Right hindlimb (tissue), 1 donor: ENCODE results near the gene NPFF.

Experiments used
- DNase-seq: peaks from one replicate; pipeline ENCODE4 v3.0.0-alpha.2; 2018

NPFF gene

GRCh38 chr12:53513712-53514410 is 6.6 kb upstream of the NPFF start:
- no peak for DNase-seq

- no peak for DNase-seq
These were observed 3.0 kb upstream of the NPFF start for GRCh38 chr12:53510181-53510812.

GRCh38 chr12:53508534-53509170 is 1.4 kb upstream of the NPFF start:
- DNase-seq: peak; percentile 87

GRCh38 chr12:53507603-53507885 is 260 bp upstream of the NPFF start:
- DNase-seq: no peak

GRCh38 chr12:53506450-53506785 is 866 bp downstream of the NPFF start:
- DNase-seq: no peak

- no peak for DNase-seq
These were observed 1.5 kb downstream of the NPFF start for GRCh38 chr12:53505555-53506449.

GRCh38 chr12:53505086-53505485 is 2.2 kb downstream of the NPFF start:
- DNase-seq: no peak

- DNase-seq: no peak
These were observed 3.0 kb downstream of the NPFF start for GRCh38 chr12:53504004-53504920.

- no peak for DNase-seq
These were observed 4.1 kb downstream of the NPFF start for GRCh38 chr12:53502983-53503728.

- no peak for DNase-seq
These were observed 5.0 kb downstream of the NPFF start for GRCh38 chr12:53502331-53502730.

GRCh38 chr12:53501615-53502181 is 5.6 kb downstream of the NPFF start:
- no peak for DNase-seq

GRCh38 chr12:53500776-53501614 is 6.3 kb downstream of the NPFF start, which contains the start of gene TARBP2:
Gene TARBP2, plus strand, starts transcription at chr12:53501283. Its CDS starts 126 bp downstream, at chr12:53501409.
- DNase-seq: peak; percentile 99

GRCh38 chr12:53500142-53500775 is 7.0 kb downstream of the NPFF start:
- no peak for DNase-seq

GRCh38 chr12:53499266-53500141 is 7.8 kb downstream of the NPFF start, which contains the start of gene MAP3K12:
Gene MAP3K12, minus strand, starts transcription at chr12:53499458. Its CDS starts 12,067 bp downstream, at chr12:53487391.
- peak; percentile 84 for DNase-seq

GRCh38 chr12:53498235-53498630 is 9.1 kb downstream of the NPFF start:
- no peak for DNase-seq

GRCh38 chr12:53497461-53497860 is 9.8 kb downstream of the NPFF start:
- DNase-seq: no peak

GRCh38 chr12:53496752-53497032 is 10.6 kb downstream of the NPFF start:
- DNase-seq: no peak

- DNase-seq: peak; percentile 82
These were observed 11.2 kb downstream of the NPFF start for GRCh38 chr12:53495903-53496751.
